Nephron progenitor cell (in vitro differentiated cells): ENCODE measurements around the gene CARD16.

ENCODE experiments used
- DNase-seq: peaks from one replicate; pipeline ENCODE4 v3.0.0; 2021
- H3K27ac Mint-ChIP-seq: 2 replicates; pipeline ENCODE4 v1.8.0; 2021; ENCODE audit warnings: mild to moderate bottlenecking, moderate library complexity, mixed read lengths
- H3K27me3 Mint-ChIP-seq: 2 replicates; pipeline ENCODE4 v1.8.0; 2021; ENCODE audit warnings: mild to moderate bottlenecking, low read depth, mixed read lengths; ENCODE audit not compliant: poor library complexity
- H3K36me3 Mint-ChIP-seq: 2 replicates; pipeline ENCODE4 v1.8.0; 2021; ENCODE audit warnings: low read depth, mixed read lengths
- H3K4me1 Mint-ChIP-seq: 2 replicates; pipeline ENCODE4 v1.8.0; 2021; ENCODE audit warnings: mixed read lengths
- H3K4me3 Mint-ChIP-seq: 2 replicates; pipeline ENCODE4 v1.8.0; 2021; ENCODE audit warnings: mild to moderate bottlenecking, moderate library complexity, mixed read lengths
- H3K9me3 Mint-ChIP-seq: 2 replicates; pipeline ENCODE4 v1.8.0; 2021; ENCODE audit warnings: mild to moderate bottlenecking, moderate library complexity, mixed read lengths
- TF ChIP-seq, protein P1 (sequence below): fragments of 200-600 bp; sonication (generic); IDR thresholded peaks from 2 replicates; pipeline ENCODE4 v1.5.0; 2021; ENCODE audit warnings: antibody characterized with exemption

The CARD16 gene

DNA sequence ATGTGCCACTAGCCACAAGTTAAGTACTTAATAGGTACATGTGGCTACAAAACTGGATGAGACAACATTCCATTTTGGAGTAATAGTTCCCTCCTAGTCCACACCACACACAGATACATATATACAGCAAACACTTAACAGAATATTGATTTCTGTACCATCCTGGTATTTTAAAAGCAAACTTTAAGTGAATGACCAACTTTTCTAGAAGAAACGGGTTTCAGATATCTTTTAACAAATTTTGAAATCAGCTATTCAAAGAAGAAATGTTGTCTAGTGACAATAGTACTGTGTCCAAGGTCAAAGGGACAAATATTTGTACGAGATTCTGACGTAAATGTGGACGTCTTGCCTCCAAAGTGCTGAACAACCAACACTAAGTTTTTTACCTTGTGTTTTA is 12.3 kb upstream of the CARD16 start:
- H3K4me3 Mint-ChIP-seq: no peak overlapping the region
- TF ChIP-seq, protein P1, sequence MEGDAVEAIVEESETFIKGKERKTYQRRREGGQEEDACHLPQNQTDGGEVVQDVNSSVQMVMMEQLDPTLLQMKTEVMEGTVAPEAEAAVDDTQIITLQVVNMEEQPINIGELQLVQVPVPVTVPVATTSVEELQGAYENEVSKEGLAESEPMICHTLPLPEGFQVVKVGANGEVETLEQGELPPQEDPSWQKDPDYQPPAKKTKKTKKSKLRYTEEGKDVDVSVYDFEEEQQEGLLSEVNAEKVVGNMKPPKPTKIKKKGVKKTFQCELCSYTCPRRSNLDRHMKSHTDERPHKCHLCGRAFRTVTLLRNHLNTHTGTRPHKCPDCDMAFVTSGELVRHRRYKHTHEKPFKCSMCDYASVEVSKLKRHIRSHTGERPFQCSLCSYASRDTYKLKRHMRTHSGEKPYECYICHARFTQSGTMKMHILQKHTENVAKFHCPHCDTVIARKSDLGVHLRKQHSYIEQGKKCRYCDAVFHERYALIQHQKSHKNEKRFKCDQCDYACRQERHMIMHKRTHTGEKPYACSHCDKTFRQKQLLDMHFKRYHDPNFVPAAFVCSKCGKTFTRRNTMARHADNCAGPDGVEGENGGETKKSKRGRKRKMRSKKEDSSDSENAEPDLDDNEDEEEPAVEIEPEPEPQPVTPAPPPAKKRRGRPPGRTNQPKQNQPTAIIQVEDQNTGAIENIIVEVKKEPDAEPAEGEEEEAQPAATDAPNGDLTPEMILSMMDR: no peak
- no peak overlapping the region for H3K27ac Mint-ChIP-seq
- DNase-seq: no peak
- H3K9me3 Mint-ChIP-seq: no peaks in the 10 kb centered on the region
- H3K36me3 Mint-ChIP-seq: no peaks in the 10 kb centered on the region
- H3K27me3 Mint-ChIP-seq: peaks cover 3% of the 10 kb centered on the region
- no peaks in the 10 kb centered on the region for H3K4me1 Mint-ChIP-seq

DNA sequence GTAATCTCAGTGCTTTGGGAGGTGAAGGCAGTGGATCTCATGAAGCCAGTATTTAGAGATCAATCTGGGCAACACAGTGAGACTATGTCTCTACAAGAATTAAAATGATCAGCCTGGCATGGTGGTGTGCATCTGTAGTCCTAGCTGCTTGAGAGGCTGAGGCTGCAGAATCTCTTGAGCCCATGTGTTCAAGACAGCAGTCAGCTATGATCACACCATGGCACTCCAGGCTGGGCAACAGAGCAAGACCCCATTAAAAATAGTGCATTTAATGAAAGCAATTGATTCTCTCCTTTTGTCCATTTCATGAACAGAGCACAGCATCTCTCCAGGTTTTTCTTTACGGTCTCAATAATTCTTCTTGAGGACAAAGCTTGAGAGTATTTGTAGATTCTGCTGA is 11.3 kb upstream of the CARD16 start:
- H3K4me1 Mint-ChIP-seq: no peaks in the 10 kb centered on the region
- TF ChIP-seq, protein P1: no peak
- H3K27me3 Mint-ChIP-seq: peaks cover 3% of the 10 kb centered on the region
- no peak overlapping the region for H3K4me3 Mint-ChIP-seq
- no peaks in the 10 kb centered on the region for H3K9me3 Mint-ChIP-seq
- no peaks in the 10 kb centered on the region for H3K36me3 Mint-ChIP-seq
- no peak overlapping the region for H3K27ac Mint-ChIP-seq
- no peak for DNase-seq

DNA sequence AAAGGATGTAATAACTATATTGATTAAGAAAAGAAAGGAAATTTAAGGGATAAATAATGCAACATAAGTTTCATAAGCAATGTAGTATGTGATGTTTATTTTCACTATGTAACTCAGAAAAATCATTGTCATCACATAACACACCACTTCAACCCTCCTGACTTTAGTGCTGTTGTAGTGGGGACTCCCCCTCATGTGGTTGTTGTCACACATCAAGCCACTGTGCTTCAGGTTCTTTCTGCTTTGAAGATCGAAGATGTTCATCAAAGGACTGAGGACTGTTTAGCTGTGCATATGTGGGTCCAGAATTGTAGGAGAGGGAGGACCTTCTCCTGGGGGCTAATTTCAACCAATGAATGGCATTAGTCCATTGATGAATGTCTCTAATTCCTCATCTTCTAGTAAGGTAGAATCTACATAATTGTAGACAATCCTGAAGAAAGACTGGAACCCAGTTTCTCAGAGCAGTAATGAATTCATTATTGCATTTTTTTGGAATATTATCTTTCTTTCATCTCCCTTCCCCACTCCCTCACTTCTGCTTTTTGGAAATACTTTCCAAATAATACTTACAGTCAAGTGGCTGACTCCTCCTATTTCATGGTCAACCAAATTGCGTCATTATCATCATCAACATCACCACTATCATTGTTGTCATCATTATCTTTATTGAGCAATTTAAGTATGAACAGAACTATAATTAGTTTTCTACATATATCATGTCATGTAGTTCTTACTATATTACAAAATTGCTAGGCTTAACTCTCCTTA is 9.8 kb upstream of the CARD16 start:
- peaks cover 3% of the 10 kb centered on the region for H3K27me3 Mint-ChIP-seq
- H3K9me3 Mint-ChIP-seq: no peaks in the 10 kb centered on the region
- H3K36me3 Mint-ChIP-seq: no peaks in the 10 kb centered on the region
- no peak overlapping the region for H3K4me3 Mint-ChIP-seq
- H3K27ac Mint-ChIP-seq: no peak overlapping the region
- no peak for DNase-seq
- no peaks in the 10 kb centered on the region for H3K4me1 Mint-ChIP-seq
- TF ChIP-seq, protein P1: no peak

DNA sequence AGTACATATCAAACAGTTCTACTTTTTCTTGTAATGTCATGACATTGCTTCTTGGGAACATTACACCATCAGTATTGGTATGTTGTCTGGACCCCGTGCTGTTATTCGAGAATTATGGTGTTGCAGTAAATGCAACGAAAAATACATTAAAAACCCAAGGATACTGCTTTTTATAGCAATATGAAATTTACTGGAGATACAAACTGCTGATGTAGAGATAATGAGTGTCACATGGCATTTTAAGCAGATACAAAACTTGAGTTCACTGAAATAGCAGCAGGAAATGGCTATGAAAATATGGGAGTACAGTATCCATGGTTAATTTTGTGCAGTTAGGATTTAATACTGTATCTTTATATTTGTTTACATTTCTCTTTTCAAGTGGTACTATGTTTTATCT is 7.4 kb upstream of the CARD16 start:
- H3K27me3 Mint-ChIP-seq: peaks cover 3% of the 10 kb centered on the region
- H3K9me3 Mint-ChIP-seq: no peaks in the 10 kb centered on the region
- H3K27ac Mint-ChIP-seq: no peak overlapping the region
- TF ChIP-seq, protein P1: no peak
- H3K4me3 Mint-ChIP-seq: no peak overlapping the region
- no peak for DNase-seq
- no peaks in the 10 kb centered on the region for H3K36me3 Mint-ChIP-seq
- H3K4me1 Mint-ChIP-seq: no peaks in the 10 kb centered on the region

DNA sequence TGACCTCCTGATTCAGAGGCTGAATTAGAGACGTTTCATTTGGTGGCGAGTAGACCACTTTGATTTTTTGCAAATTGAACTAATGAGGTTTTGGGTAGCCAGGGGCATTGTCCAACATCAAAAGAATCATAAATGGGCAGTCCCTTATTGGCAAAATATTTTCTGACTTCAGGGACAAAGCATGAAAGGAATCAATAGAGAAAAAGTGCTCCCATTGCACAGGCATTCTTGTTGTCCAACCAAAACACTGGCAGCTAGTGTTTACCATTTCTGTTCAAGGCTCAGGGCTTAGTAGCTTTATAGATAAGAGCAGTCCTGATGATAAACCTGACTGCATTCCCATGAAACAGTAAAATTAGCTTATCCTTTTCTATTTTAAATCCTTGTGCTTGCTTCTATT is 6.4 kb upstream of the CARD16 start:
- Mint-ChIP-seq H3K4me3 (no peak overlapping the region), H3K36me3 (no peaks in the 10 kb centered on the region), H3K9me3 (no peaks in the 10 kb centered on the region), H3K4me1 (peaks cover 7% of the 10 kb centered on the region), H3K27ac (no peak overlapping the region), H3K27me3 (no peaks in the 10 kb centered on the region)
- no peak for DNase-seq
- TF ChIP-seq, protein P1: no peak

DNA sequence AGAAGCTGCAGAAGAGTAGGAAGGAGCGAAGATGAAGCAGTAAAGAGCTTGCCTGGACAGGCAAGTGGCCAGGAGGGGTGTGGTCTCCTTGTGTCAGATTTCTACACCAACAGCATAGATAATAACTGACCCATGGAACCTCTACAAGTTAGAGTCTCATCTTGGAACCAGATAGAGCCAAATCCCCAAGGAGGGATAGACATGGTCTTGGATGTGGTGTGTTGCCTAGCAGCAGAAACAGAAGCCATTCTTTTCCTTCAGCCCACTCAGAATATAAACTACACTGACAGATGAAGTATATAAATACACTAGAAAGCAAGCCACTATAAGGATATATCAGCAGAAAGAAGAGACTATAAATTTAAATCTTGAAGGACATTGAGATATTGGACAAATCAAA is 4.3 kb upstream of the CARD16 start:
- no peak for DNase-seq
- Mint-ChIP-seq H3K4me1 (peaks cover 10% of the 10 kb centered on the region), H3K9me3 (no peaks in the 10 kb centered on the region), H3K27me3 (no peaks in the 10 kb centered on the region), H3K4me3 (no peak overlapping the region), H3K27ac (no peak overlapping the region), H3K36me3 (no peaks in the 10 kb centered on the region)
- TF ChIP-seq, protein P1: no peak
